ENCODE measurements around the gene RHBDF1.

GRCh38 chr16:92431-93339, 20.3 kb upstream of the RHBDF1 start:
- no peak for TF ChIP-seq POLR2A (IDR thresholded peaks at IDR 0.05)
- TF ChIP-seq CTCF (IDR thresholded peaks at IDR 0.05) = no peak
